ENCODE results near the gene IL13. TPM values are rescaled to one million over a fixed set of nuclear protein-coding genes. Genes with fewer than 3 reads are reported as not detected.

The IL13 gene
- total RNA-seq, 1 donor from 2014 or later = not detected

- no peak for FAIRE-seq
- DNase-seq (ENCODE audit: low spot score in 2 of 2) = peak; percentile 56 to 69
Observed at GRCh38 chr5:132655821-132656773, 1.9 kb upstream of the IL13 start.

- DNase-seq (ENCODE audit: low spot score in 2 of 2) (no peak), FAIRE-seq (no peak)
Observed at GRCh38 chr5:132656774-132657355, 1.1 kb upstream of the IL13 start.

DNA sequence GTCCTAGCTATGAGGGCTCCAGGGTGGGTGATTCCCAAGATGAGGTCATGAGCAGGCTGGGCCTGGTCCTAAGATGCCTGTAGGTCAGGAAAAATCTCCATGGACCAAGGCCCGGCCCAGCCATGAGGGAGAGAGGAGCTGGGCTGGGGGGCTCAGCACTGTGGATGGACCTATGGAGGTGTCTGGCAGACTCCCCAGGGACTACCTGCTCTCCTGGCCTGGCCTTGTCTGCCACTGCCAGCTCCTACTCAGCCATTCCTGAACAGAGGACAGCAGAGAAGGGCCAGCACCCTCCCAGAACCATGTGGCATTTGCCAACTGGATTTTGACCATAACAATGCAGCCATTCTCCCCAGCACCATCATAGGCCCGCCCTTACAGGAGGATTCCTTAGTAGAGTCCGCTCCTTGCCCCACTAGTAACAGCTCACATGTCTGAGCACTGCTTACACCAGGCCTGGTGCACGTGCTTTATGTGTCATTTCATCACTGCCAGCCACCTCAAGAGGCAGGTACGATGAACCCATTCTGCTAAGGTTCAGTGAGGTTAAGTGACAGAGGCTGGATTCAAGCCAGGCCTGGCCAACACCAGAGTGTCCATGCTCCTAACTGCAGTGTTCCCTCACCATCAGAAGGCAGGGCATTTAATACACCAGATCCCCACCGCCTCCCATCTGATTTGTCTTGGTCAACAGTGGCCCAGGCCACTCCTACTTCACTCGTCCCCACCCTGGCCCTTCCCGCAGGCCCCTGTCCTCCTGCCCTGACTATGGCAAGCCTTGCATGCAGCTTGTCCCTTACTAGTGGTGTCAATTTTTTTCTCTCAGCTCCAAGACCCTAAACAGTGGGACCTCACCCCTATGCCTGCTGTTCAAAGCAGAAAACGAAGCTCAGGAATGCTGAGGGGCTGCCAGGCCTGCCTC lies 669 bp downstream of the IL13 start:
- no peak for DNase-seq (ENCODE audit: low spot score in 2 of 2)
- FAIRE-seq = no peak

GRCh38 chr5:132659598-132660493 lies 1.9 kb downstream of the IL13 start:
- FAIRE-seq (no peak), DNase-seq (ENCODE audit: low spot score in 2 of 2) (no peak)

DNA sequence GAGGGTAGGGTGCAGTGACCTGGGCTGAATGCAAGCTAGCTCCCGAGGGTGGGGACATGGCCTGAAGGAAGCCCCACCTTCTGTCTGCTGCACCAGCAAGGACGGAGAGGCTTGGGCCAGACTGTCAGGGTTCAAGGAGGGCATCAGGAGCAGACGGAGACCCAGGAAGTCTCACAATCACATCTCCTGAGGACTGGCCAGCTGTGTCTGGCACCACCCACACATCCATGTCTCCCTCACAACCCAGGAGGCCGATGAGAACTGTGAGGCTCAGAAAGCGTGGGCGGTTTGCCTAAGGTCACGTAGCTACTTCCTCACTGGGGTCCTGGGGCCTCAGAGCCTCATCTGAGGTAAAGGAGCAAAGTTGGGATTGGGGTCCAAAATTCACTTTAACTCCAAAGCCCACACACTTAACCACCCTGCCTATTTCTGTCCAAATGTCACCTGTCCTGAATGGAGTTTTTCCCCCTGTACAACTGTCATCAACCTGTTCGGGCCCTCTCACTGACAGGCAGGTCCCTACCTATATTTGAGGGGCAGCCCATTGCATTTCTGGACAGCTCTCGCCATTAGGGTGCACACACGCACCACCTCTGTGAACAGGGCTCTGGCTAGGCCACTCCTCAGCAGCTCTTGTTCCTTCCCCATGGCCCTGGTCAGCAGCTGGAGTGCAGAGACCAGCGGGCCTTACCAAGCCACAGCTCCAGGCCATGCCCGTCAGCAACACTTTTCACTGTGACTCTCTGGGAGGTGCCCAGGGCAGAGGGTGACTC lies 3.4 kb downstream of the IL13 start:
- FAIRE-seq (no peak), DNase-seq (ENCODE audit: low spot score in 2 of 2) (no peak)

GRCh38 chr5:132662004-132662401 lies 4.0 kb downstream of the IL13 start:
- FAIRE-seq (no peak), DNase-seq (ENCODE audit: low spot score in 2 of 2) (no peak)

DNA sequence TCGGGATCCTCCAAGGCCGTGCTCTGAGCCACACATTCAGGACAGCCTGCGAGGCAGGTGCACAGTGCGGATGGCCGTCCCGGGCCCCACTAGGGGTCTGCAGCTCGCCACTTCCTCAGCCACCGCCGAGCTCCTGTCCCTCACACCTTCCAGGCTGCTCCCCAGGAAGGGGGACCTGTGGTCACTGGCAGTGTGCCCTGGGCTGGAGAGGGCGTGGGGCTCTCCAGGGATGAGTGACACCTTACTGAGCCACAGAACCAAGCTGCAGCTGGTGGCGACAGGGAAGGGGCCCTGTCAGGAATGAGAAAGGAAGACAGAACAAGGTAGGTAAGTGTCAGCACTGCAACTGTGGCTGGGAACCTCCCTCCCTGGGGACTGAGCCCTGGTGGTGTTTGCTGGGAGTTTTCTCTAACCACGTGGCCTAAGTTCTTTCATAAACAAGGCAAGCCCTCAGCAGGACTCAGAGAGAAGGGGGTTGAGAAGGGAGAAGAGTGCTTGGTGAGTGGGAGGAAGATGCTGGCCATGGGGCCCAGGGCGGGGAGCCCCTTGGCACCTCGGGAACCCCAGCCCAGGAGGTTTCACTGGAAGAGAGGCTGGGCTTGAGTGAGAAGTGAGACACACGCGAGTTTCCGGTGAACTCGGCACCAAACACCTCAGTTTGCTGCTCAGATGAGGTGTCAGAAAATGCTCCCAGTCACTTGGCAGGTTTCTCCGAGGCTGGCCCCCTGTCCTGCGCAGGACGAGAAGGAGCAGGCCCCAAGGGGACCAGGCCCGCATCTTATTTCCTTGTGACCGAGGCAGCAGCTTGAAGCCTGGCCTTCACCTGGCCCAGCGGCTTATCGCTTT lies 5.2 kb downstream of the IL13 start:
- DNase-seq (ENCODE audit: low spot score in 2 of 2) = no peak

DNA sequence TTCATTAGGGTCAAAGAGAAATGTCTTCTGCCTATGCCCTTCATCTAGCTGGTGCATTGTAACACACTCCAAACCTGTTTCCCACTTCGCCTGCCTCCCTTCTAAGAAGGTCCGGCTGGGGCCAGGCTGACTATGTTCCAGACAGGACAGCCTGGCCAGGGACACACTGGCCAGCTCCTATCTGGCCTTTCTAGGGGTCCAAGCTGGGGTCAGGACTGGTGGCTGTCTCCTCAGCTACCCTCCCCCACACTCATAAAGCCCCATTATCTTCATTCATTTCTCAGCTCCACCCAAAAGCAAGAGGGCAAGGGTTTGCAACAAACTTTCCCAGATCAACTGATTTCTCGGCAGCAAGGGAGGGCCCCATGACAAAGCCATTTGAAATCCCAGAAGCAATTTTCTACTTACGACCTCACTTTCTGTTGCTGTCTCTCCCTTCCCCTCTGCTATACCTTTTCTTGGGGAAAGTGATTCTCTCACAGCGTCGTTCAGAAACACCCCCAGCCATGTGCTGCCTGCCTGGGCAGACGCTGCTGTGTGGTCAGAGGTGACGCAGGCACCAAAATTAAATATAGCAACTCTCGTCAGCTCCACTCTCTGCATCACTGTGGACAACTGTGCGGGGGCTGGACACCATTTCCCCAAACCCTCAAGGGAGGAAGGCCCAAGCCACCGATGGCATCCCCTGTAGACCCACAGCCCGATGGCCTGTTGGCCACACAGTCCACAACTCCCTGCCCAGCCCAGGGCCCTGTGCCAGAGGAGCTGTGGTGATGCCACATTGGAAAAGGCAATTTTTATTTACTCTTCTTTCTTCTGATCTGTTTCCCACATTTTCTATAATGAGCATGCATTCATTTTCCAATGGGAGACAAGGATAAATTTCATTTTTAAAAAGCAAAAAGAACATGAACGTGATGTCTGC lies 6.1 kb downstream of the IL13 start:
- FAIRE-seq (no peak), DNase-seq (ENCODE audit: low spot score in 2 of 2) (no peak)

More for the DNA sequence above, 5.2 kb downstream of the IL13 start:
- FAIRE-seq = no peak

- DNase-seq (ENCODE audit: low spot score in 2 of 2) (no peak), FAIRE-seq (no peak)
Observed at GRCh38 chr5:132664696-132665209, 6.8 kb downstream of the IL13 start.

- DNase-seq (ENCODE audit: low spot score in 2 of 2) (no peak), FAIRE-seq (no peak)
Observed at GRCh38 chr5:132665574-132666080, 7.7 kb downstream of the IL13 start.

GRCh38 chr5:132666310-132667123 lies 8.5 kb downstream of the IL13 start:
- DNase-seq (ENCODE audit: low spot score in 2 of 2) (no peak), FAIRE-seq (no peak)

DNA sequence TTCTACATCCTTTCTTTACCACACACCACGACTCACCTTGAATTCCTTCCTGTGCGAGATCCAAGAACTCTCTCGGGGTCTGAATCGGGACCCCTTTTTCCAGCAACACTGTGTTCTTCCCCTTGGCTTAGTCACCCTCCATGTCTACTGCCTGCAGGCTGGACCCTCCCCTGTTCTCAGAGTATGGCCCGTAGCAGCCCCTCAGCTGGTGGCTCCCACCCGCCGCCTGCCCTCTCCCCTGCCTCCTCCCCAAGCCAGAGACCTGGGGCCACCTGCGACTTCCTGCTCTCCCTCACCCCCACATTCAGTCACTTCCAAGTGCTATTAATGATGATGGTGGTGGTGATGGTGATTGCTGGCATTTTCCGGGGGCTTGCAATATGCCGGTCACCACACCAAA lies 9.3 kb downstream of the IL13 start:
- FAIRE-seq = no peak
- no peak for DNase-seq (ENCODE audit: low spot score in 2 of 2)

GRCh38 chr5:132667761-132668705 lies 10.1 kb downstream of the IL13 start:
- FAIRE-seq = no peak
- DNase-seq (ENCODE audit: low spot score in 2 of 2) = no peak

- no peak for DNase-seq (ENCODE audit: low spot score in 2 of 2)
- no peak for FAIRE-seq
Observed at GRCh38 chr5:132668706-132669454, 10.9 kb downstream of the IL13 start.

Measured in frontal cortex (tissue), 4 donors.